ENCODE data around the gene RIN3.

- TF ChIP-seq CTCF (IDR thresholded peaks at IDR 0.05), result no peak
- no peak for TF ChIP-seq POLR2A (IDR thresholded peaks at IDR 0.05)
These were observed 7.5 kb downstream of the RIN3 start for GRCh38 chr14:92521058-92521415.
